HG02943 (cell line): ENCODE results near the gene EFHB.
"Not testable (repeated sequence)": the region's sequence is repeated elsewhere in the genome, so short reads cannot be mapped to it uniquely, and the experiment has no call there.

Experiments
- ATAC-seq: cut with Tn5 transposase; IDR thresholded peaks from one replicate; pipeline ENCODE4 v1.9.1; 2021; ENCODE audit warnings: mild to moderate bottlenecking, low read depth, moderate library complexity; ENCODE audit not compliant: unreplicated experiment

EFHB gene

DNA sequence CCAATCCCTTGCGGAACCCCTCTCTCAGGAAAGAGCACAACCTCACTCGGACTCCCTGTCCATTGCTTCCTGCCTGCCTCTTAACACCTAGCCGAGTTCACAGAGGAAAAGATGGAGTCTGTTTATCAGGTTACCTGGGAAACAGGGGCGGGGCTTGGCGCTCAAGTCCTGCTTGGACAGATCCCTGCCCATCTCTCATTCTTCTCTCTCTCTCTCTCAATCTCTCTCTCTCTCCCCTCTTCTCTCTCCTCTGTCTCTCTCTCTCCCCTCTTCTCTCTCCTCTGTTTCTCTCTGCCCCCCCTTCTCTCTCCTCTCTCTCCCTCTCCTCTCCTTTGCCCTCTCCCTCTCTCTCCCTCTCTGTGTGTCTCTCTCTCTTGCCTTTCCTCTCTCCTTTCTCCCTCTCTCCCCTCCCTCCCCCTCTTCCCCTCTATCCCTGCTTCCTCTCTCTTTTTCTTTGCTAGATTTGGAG lies at the start of gene EFHB:
Gene EFHB, minus strand, starts transcription at position 120 of the 469 bp plus-strand sequence. CDS start 199 bp downstream, outside the sequence.
- ATAC-seq, result no peak

DNA sequence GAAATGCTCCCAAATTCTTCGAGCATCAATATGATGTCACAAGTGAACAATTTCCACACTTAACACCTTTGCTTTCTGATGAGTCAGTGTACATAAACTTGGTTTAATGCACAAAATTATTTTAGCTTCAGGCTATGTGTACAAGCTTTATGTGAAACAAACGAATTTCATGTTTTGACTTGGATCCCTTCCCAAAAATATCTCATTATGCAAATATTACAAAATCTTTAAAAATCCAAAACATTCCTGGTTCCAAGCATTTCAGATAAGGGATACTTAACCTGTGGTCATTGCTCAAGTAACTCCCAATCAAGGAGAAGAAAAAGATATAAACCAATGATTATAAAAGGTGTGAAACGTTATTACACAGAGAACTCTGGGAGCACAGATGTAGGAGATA lies 38.0 kb upstream of the EFHB start:
- ATAC-seq, result no peak

GRCh38 chr3:19970327-19970726 lies 36.3 kb upstream of the EFHB start:
- no peak for ATAC-seq

DNA sequence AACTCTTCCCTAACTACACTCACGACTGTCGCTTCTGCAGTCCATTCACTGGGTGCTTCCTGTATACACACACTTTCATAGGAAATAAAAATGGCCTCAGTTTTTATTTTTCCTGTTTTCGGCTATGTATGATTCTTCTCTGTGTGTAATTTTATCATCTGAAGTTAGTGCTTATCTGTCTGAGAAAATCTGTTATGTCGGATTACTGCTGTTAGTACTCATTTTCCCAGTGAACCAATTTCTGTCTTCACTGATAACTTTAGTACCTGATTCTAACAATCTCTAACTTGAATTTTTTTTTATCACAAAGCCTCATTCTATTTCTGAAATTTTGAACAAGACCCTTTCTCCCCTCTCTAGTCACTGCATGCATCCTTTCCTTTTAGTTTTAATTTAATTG lies 33.8 kb upstream of the EFHB start:
- ATAC-seq, result no peak

GRCh38 chr3:19967208-19967607 lies 33.2 kb upstream of the EFHB start:
- no peak for ATAC-seq

GRCh38 chr3:19961960-19962359 lies 27.9 kb upstream of the EFHB start:
- ATAC-seq, result no peak

DNA sequence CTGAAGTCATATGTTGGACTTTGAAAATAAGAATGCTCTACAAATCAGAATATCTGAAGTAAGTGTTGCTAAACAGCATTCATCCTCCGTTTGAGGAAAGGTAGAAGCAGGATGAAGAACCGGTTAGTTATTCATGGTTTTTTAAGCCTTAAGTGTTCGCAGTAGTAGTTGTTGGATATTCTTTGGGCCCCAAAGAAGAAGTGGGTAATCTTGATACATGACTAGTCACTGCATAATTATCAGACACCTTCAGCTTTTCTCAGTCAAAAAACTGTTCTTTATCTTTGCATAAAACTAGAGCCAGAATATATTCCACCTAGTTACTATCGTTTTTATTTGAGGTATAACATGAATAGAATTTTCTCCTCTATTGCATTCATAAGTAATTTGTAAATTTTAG lies 26.7 kb upstream of the EFHB start:
- ATAC-seq, result no peak

DNA sequence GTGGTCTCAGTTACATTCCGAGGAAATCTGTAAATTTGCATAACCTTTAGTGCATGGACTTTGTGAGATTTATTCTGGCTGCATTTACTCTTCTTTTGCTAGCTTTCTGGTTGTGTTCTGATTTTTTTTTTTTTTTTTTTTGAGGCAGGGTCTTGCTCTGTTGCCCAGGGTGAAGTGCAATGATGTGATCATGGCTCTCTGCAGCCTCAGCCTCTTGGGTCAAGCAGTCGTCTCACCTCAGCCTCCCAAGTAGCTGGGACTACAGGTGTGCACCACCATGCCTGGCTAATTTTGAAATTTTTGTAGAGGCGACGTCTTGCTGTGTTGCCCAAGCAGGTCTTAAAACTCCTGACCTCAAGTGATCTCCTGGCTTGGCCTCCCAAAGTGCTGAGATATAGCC lies 25.5 kb upstream of the EFHB start:
- no peak for ATAC-seq

DNA sequence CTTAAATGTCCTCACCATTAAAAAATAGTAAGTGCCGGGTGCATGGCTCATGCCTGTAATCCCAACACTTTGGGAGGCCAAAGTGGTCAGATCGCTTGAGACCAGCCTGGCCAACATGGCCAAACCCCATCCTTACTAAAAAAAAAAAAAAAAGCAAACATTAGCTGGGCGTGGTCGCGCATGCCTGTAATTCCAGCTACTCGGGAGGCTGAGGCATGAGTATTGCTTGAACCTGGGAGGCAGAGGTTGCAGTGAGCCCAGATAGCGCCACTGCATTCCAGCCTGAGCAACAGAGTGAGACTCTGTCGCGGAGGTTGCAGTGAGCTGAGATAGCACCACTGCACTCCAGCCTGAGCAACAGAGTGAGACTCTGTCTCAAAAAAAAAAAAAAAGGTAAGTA lies 23.3 kb upstream of the EFHB start:
- ATAC-seq, result not testable (repeated sequence)

DNA sequence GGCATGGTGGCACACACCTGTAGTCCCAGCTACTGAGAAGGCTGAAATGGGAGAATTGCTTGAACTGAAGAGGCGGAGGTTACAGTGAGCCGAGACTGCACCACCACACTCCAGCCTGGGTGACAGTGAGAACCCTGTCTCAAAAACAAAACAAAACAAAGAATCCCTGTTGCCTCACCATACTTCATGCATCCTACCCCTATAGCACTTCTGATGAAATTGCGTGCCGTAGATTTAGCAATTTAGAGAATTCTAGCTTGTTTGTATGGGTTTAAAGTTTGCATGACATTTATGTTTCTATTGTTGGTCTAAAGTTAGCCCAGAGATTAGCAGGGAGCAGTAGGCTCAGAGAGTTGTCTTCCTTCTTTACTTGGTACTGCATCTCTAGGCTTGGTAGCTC lies 20.7 kb upstream of the EFHB start:
- ATAC-seq, result no peak

GRCh38 chr3:19950316-19950715 lies 16.3 kb upstream of the EFHB start:
- ATAC-seq, result no peak

GRCh38 chr3:19948226-19948591 lies 14.2 kb upstream of the EFHB start:
- no peak for ATAC-seq

GRCh38 chr3:19947549-19948225 lies 13.7 kb upstream of the EFHB start:
- peak; percentile 16 for ATAC-seq

DNA sequence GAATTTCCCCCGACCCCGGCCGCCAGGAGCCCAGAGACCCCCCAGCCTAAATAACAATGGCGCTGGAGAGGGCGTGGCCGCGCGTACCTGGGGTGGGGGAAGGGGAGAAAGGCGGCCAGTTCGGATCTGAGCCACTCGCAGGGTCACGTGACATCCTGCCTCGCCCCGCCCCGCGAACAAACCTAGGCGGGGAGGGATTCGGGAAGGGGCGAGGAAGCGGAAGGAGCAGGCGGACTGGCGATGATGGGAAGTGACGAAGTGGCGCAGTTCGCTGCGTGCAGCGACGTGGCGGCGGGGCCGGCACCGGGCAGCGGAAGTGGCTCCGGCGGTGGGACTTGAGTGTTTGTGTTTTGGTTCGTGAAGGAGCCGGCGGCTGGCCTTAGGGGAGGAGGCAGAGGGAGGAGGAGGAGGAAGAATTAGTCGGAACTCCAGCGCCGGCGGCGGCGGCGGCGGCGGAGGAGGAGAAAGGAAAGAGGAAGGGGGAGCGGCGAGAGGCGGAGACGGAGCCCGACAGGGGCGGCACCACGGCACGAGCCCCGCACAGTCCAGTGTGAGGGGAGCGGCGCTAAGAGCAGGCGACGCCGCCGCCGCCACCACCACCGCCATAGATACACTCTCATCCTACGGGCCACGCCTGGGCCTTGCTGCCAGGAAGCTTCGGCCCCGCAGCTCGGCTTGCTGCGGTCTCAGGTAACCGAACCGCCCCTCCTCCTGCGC lies 13.0 kb upstream of the EFHB start, which contains the start of gene RAB5A:
Gene RAB5A, plus strand, starts transcription at position 266 of the 717 bp plus-strand sequence. CDS start 3,802 bp downstream, outside the sequence.
- ATAC-seq, result peak; percentile 97

DNA sequence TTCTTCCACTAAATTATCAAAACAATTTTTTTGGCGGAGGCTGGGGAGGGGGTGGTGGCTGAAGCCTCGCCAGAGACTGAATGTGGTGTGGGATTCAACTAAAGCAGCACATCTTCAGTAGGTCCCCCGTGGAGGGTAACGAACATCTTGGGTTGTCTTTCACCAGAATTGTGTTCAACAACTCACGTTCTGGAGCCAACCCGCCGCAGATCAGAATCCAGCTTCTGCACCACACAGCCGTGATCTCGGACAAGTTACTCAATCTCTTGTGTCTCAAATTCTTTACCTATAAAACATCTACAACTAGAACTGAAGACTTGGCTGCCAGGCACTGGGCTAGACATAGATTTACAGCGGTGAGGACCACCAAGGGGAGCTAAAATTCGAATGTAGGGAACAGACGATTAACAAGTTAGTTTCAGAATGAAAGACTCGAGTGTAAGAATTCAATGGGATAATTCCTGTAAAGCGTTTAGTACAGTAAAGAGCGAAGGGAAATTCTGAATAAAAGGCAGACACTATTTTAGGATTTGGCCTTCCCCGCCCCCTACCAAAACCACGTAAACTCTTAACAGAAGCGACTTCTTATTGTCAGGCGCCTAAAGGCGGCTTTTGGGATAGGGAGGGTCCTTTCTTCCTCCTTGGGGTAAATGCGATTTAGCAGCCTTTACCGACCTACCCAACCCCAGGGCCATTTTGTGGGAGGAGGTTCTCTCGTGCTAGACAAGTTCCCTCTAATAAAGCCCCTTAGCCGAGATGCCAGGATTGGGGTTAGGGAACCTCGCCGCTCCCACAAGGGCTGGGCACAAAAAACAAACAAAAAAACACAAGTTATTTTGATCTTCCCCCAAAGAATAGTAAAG lies 12.2 kb upstream of the EFHB start:
- peak; percentile 13 for ATAC-seq

GRCh38 chr3:19945534-19945933 lies 11.5 kb upstream of the EFHB start:
- ATAC-seq, result no peak

- ATAC-seq, result no peak
Measured at GRCh38 chr3:19940643-19941042, 6.6 kb upstream of the EFHB start.

DNA sequence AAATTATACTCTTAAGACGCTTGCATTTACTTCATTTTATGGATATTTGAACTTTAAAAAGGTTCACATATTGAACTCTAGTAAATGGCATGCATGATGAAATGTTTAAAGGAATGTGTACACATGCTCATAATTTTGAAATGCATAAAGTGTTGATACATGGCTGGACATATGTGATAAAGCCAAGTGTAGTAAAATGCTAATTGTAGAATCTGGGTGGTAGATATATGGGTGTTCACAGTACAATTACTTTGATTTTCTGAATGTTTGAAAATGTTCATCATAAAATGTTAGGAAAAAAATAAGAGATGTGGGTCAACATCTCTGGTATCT lies 4.2 kb upstream of the EFHB start:
- no peak for ATAC-seq

DNA sequence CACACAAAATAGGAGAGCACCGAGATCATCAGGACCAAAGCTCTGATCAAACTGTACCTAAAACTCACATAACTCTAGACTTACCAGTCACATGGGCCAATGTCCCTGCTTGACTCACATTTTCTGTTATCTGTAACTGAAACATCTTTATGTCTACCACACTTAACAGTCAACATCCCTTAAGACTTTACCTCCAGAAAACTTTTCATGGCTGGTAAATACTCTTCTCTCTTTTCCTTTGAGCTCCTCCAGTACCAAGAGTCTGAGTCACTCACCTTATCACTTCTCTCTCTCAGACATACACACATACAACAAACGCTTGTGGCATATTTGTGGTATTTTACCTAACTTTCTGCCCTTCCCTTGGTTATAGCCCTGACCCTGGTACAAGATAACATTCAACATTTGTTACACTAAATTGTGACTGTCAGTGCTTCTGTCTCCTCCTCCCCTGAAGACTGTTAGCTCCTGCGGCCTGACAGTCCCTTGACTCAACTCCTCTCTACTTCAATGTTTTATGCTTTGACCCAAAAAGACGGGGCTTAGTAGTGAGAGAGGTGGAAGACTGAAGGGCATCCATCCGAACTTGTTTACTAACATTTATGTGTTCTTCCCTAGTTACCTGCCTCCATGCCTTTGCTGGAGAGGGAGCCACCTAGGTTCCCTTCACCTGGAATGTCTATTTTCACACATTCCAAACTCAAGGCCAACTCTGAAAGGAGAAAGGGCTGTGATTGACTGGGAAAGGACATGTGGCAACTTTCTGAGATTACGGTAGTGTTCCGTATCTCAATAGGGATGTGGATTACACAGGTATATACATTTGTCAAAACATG lies 3.7 kb upstream of the EFHB start:
- ATAC-seq, result no peak

GRCh38 chr3:19932422-19932821 lies 1.6 kb downstream of the EFHB start:
- ATAC-seq, result no peak
